UCSD-AML1 (cell line): Measurements from ENCODE around the gene NKAIN1.
"Not testable (repeated sequence)": the region's sequence is repeated elsewhere in the genome, so short reads cannot be mapped to it uniquely, and the experiment has no call there.

Experiments
- DNase-seq: peaks from one replicate; lab custom pipeline; 2025; ENCODE audit not compliant: unreplicated experiment; lab: John Stamatoyannopoulos, UW

Gene NKAIN1

DNA sequence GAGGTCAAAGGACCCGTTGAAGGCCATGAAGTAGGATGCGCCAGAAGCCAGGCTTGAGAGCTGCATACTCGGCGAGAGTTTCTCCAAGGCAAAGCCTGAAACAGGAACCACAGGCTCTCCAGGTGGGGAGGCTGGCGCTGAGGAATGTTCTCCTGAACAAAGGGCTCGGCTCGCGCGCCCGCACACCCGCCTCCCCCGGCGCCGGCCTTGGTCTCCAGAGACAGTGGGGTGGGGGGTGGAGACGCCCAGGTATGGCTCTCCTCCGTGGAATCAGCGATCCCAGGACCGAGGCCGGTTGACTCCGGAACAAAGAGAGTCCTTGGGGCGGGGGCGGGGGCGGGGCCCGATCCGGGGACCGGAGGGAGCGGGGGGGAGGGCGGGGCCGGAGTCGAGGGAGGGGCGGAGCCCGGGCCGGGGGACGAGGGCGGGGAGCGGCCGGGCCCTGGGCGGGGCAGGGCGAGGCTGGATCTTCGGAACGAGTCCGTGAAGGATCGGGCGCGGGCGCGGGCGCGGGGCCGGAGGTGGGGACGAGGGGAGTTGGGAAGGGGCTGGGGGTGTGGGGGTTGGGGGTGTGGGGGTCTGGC lies 85.0 kb downstream of the NKAIN1 start:
- peak; percentile 79 for DNase-seq

DNA sequence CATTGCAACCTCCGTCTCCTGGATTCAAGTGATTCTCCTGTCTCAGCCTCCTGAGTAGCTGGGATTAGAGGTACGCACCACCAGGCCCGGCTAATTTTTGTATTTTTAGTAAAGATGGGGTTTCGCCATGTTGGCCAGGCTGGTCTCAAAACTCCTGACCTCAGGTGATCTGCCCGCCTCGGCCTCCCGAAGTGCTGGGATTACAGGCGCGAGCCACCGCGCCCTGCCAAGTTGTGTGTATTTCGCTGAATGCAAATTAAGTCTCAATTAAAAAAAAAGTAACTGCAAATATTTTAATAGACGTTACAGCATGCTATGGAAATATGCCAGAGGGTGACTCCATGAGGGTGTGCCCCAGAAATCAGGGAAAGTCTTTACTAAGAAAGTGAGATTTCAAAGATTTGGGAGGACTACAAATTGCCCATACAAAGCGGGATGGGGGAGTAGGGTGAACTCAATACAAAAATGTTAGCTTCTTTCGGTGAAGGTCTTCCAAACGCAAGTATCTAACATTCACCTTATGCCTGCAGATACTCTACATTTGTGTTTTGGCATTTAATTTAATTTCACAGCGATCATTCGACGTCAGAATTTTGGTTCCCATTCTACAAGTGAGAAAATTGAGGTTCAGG lies 85.6 kb downstream of the NKAIN1 start:
- DNase-seq = no peak

DNA sequence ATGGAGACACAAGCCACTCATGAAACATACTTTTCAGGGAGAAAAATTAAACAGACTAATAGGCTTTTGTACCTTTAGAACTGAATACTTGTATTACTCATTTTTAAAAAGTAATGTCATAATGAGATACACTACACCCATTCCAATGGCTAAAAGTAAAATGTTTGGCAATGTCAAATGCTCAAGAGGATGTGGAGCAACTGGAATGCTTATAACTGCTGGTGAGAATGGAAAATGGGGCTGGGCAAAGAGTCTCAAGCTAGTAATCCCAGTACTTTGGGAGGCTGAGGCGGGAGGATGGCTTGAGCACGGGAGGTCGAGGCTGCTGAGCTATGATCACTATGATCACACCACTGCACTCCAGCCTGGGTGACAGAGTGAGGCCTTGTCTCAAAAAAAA lies 86.3 kb downstream of the NKAIN1 start:
- DNase-seq = no peak

DNA sequence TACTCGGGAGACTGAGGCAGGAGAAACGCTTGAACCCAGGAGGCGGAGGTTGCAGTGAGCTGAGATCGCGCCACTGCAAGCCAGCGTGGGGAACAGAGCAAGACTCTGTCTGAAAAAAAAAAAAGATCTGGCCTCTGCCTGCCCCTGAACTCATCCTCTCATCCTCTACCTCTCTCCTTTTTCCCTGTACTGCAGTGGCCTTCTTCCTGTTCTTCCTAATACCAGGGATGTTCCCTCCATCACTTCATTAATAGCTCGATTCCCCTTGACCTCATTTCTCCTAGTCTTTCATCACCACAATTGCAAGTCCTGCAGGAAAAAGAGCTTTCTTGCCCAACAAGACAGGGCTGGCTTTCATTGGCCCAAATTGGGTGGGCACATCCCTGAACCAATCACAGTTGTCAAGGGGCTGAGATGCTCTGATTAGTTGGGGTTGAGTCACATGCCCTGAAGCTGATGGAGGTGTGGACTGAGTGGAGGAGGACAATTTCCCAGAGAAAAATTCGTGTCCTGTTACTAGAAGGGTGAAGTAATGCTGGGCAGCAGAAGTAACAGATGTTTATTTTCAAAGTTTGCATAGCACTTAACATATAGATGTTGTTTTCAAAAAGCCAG lies 87.4 kb downstream of the NKAIN1 start:
- no peak for DNase-seq

DNA sequence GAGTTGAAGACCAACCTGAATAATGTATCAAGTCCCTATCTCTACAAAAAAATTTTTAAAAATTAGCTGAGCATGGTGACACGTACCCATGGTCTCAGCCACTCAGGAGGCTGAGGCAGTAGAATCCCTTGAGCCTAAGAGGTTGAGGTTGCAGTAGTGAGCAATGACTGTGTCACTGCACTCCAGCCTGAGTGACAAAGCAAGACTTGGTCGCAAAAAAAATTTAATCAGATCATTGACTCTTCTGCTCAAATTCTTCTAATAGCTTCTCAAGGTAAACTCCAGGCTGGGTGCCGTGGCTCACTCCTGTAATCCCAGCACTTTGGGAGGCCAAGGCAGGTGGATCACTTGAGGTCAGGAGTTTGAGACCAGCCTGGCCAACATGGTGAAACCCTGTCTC lies 88.3 kb downstream of the NKAIN1 start:
- DNase-seq = no peak

DNA sequence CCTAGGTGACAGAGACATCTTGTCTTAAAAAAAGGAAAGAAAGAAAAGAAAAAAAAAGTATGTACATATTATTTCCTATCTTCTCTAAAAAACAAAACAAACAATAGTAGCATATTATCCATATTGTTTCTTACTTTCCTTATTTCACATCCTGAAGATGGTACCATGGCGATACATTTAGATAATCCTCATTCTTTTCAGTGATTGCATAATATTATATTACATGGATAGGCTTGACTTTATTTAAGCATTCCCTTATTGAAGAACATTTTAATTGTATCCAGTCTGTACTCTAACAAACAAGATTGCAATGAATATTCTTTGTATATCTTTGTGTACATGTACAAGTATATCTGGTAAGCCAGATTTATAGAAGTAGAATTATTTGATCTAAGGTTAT lies 91.3 kb downstream of the NKAIN1 start:
- DNase-seq = no peak

DNA sequence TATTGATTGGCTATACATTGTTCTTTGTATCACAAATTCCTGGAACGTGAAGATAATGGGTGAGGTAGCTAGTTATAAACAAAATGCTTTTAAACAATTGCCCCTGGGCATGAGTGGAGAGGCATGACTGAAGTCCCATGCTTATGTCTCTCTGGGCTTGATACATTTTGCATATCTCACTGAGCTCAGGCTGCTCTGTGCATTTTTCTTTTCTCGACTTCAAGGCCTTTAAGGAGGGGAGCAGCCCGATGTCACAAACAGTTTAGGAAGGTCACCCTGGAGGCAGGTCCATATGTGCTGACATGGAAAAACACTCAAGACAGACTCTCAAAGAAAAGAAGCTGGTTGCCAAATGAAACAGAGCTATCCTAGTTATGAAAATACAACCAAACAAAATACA lies 94.0 kb downstream of the NKAIN1 start:
- DNase-seq = no peak

DNA sequence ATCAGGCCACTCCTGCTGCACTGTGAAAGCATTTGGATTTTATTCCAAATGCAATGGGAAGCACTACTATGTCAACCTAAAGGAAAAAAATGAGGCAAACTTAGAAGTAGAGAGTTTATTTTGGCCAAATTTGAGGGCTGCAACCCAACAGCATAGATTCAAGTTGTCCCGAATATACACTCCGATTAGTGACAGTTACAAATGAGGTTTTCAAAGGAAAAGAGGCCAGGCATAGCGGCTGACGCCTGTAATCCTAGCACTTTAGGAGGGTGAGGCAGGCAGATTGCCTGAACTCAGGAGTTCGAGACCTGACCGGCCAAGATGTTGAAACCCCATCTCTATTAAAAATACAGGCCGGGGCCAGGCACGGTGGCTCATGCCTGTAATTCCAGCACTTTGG lies 95.2 kb downstream of the NKAIN1 start:
- no peak for DNase-seq

DNA sequence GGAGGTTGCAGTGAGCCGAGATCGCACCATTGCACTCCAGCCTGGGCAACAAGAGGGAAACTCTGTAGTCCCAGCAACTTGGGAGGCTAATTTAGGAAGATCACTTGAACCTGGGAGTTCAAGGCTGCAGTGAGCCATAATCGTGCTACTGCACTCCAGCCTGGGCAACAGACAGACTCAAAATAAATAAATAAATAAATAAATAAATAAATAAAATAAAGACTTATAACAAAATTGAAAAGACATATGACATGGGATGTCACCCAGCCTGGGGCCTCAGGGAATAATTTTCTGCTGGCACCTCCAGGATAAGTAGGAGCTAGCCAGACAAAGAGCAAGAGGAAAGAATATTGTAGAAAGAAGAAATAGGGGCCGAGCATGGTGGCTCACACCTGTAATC lies 96.2 kb downstream of the NKAIN1 start:
- no peak for DNase-seq

DNA sequence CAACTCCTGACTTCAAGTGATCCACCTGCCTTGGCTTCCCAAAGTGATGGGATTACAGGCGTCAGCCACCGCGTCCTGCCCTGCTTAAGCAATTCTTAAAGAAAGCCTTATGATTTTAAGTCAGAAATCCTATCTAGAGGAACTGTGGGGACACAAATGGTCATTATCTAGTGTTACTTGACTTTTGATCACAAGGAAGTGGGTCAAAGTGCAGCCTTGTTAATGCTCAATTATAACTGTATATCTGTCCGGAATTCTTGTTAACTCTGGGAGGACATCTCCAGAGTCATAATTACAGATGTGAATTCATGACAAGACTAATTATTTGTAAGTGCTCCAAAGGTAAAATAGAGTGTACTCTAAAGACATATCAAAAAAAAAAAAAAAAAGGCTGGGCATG lies 97.3 kb downstream of the NKAIN1 start:
- no peak for DNase-seq

DNA sequence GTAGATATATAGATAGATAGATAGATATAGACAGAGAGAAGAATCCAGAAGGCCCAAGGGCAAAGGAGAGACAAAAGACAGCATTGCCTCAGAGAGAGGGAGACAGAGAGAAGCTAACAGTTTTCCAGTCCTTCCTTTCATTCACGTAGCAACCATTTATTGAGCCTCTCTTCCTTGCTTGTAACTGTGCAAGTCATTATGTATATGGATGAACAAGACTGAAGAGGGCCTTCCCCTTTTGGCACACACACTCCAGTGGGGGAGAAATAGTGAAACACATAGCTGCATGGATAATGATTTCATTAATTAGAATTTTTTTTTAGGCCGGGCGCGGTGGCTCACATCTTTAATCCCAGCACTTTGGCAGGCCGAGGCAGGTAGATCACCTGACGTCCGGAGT lies 99.4 kb downstream of the NKAIN1 start:
- DNase-seq = no peak

DNA sequence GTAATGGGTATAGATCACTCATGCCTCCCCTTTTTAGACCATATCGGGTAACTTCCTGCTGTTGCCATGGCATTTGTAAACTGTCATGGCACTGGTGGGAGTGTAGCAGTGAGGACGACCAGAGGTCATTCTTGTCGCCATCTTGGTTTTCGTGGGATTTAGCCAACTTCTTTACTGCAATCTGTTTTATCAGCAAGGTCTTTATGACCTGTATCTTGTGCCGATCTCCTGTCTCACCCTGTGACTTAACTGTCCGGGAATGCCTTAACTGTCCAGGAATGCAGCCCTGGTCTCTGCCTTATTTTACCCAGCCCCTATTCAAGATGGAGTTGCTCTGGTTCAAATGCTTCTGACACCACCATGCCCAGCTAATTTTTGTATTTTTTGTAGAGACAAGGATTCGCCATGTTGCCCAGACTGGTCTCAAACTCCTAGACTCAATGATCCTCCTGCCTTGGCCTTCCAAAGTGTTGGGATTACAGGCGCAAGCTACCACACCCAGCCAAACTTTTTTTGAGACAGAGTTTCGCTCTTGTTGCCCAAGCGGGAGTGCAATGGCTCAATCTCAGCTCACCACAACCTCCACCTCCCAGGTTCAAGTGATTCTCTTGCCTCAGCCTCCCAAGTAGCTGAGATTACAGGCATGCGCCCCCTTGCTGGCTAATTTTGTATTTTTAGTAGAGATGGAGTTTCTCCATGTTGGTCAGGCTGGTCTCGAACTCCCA lies 100.7 kb downstream of the NKAIN1 start:
- not testable (repeated sequence) for DNase-seq

DNA sequence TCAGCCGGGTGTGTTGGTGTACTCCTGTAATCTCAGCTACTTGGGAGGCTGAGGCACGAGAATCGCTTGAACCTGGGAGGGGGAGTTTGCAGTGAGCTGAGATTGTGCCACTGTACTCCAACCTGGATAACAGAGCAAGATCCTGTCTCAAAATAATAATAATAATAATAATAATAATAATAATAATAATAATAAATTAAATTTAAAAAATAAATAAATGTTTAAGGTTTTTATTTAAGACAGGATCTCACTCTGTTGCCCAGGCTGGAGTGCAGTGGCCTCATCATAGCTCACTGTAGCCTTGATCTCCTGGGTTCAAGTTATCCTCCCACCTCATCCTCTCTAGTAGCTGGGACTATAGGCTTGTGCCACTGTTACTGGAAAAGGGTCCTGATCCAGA lies 101.8 kb downstream of the NKAIN1 start:
- not testable (repeated sequence) for DNase-seq

DNA sequence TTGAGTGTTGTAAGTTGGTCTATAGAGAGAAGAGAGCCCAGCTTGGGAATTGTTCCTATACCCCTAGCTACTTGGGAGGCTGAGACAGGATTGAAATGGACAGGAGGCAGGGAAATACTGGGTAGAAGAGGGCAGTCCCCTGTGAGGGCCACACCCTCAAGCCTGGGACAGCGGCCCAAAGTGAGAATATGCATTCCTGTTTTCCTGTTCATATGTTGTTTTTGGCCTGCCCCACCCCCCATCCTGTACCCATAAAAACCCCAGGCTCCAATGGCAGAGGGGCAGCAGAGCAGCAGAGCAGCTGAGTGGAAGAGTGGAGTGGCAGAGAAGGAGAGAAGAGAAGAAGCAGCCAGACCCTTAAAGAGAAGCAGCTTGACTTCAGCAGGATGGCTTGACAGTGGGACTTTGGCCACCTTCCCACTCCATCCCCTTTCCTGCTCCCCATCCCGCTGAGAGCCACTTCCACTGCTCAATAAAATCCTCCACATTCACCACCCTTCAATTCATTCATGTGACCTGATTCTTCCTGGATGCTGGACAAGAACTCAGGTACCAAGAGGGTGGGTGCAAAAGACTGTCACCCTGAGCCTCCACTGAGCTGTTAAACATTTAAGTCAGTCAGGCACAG lies 103.6 kb downstream of the NKAIN1 start:
- DNase-seq = no peak

DNA sequence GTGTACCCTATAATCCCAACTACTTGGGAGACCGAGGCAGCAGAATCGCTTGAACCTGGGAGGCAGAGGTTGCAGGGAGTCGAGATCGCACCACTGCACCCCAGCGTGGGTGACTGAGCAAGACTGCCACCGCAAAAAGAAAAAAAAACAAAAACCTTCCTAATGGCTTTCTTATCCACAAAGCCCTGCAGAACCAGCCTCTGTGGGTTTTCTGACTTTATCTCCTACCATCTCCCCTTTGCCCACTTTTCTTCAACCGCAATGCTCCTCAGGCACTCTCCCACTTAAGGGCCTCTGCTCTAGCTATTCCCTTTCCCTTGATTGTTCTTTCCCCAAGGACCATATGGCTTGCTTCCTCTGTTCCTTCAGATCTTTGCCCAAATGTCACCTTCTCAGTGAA lies 106.3 kb downstream of the NKAIN1 start:
- no peak for DNase-seq
